Panc1 (cell line): Measurements from ENCODE around the gene HSPA5.

Experiments used
- CTCF ChIP-seq: fragments of 450-650 bp; IDR thresholded peaks from 2 replicates; pipeline ENCODE4 v1.5.1; 2017; ENCODE audit warnings: mild to moderate bottlenecking
- POLR2AphosphoS5 ChIP-seq: IDR thresholded peaks from 2 replicates; pipeline ENCODE4 v1.6.1; 2012; ENCODE audit warnings: mild to moderate bottlenecking, low read depth, low read length, moderate library complexity
- SIN3A ChIP-seq: IDR thresholded peaks from 2 replicates; pipeline ENCODE4 v1.6.1; 2012; ENCODE audit warnings: low read depth, mild to moderate bottlenecking, low read length, moderate library complexity, borderline replicate concordance; ENCODE audit not compliant: insufficient read depth
- TCF7L2 ChIP-seq: IDR thresholded peaks from 2 replicates; pipeline ENCODE4 v1.6.1; 2011; ENCODE audit warnings: mild to moderate bottlenecking, low read depth, low read length, inconsistent platforms
- TF ChIP-seq, protein P1 (sequence below), 2 experiments: IDR thresholded peaks; 2 replicates each; pipeline ENCODE4 v1.6.1; 2011 to 2012; ENCODE audit warnings: low read depth in 2 of 2, control low read depth in 1 of 2, low read length in 1 of 2, mild to moderate bottlenecking in 1 of 2, moderate library complexity in 1 of 2; ENCODE audit not compliant: insufficient read depth in 1 of 2

GRCh38 chr9:125258832-125259534, 17.8 kb upstream of the HSPA5 start:
- TF ChIP-seq CTCF: no peak
- TF ChIP-seq POLR2AphosphoS5: no peak
- TF ChIP-seq, protein P1, sequence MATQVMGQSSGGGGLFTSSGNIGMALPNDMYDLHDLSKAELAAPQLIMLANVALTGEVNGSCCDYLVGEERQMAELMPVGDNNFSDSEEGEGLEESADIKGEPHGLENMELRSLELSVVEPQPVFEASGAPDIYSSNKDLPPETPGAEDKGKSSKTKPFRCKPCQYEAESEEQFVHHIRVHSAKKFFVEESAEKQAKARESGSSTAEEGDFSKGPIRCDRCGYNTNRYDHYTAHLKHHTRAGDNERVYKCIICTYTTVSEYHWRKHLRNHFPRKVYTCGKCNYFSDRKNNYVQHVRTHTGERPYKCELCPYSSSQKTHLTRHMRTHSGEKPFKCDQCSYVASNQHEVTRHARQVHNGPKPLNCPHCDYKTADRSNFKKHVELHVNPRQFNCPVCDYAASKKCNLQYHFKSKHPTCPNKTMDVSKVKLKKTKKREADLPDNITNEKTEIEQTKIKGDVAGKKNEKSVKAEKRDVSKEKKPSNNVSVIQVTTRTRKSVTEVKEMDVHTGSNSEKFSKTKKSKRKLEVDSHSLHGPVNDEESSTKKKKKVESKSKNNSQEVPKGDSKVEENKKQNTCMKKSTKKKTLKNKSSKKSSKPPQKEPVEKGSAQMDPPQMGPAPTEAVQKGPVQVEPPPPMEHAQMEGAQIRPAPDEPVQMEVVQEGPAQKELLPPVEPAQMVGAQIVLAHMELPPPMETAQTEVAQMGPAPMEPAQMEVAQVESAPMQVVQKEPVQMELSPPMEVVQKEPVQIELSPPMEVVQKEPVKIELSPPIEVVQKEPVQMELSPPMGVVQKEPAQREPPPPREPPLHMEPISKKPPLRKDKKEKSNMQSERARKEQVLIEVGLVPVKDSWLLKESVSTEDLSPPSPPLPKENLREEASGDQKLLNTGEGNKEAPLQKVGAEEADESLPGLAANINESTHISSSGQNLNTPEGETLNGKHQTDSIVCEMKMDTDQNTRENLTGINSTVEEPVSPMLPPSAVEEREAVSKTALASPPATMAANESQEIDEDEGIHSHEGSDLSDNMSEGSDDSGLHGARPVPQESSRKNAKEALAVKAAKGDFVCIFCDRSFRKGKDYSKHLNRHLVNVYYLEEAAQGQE (IDR thresholded peaks at IDR 0.05; ENCODE audit: insufficient read depth in 1 of 2, low read depth in 2 of 2, low read length in 1 of 2): no peak
- no peak for TF ChIP-seq TCF7L2
- no peak for TF ChIP-seq SIN3A
